Measurements from ENCODE around the gene PANK3. TPM values are rescaled to one million over a fixed set of nuclear protein-coding genes. Genes with fewer than 3 reads are reported as not detected.

Gene PANK3
- total and polyA plus RNA-seq, 10 of the 15 experiments (the other 5 are each of a cell fraction or from before 2014, with no cell fraction given) = 4.7 to 43.7 (median 23.9) TPM

DNA sequence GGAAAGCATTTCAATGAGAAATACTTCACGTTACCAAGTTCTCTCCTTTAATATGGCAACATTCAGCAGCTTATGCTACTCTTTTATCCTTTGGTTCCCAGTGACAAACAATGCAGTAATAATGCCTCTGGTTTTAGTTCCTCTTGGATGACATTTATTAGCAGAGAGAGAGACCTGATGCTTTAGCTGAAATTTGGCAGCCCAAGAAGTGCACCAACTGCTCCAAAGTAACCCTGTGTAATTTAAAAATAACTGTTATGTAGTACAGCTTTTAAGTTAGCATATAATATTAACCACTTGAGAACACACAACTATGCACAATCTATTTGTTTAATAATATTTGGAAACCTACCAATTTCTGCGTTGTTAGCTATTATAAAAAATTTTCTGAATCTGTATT lies 21.8 kb downstream of the PANK3 start:
- H3K27me3 ChIP-seq (replicated peaks in 1 of 2; ENCODE audit: control insufficient read depth in 2 of 2, insufficient read depth in 2 of 2, low read length in 1 of 2) = no peaks in the 10 kb centered on the region
- no peak overlapping the region for H3K4me3 ChIP-seq
- BruUV-seq (replicated peaks) = no TSS peak
- ChIA-PET CTCF (no interaction called here), SMC1A (ENCODE audit: uncharacterized antibody, unreplicated experiment) (interaction anchor here (1.0 to 1.1 kb wide), 2 partner anchors 11 to 20 kb away, joined by 3 to 4 read pairs; no protein-coding TSS in a partner anchor), RAD21 (ENCODE audit: unreplicated experiment) (no interaction called here), POLR2A (interaction anchor here (1.0 kb wide), 1 partner anchor 11 kb away, joined by 3 read pairs; no protein-coding TSS in a partner anchor)
- TF ChIP-seq, protein P1, sequence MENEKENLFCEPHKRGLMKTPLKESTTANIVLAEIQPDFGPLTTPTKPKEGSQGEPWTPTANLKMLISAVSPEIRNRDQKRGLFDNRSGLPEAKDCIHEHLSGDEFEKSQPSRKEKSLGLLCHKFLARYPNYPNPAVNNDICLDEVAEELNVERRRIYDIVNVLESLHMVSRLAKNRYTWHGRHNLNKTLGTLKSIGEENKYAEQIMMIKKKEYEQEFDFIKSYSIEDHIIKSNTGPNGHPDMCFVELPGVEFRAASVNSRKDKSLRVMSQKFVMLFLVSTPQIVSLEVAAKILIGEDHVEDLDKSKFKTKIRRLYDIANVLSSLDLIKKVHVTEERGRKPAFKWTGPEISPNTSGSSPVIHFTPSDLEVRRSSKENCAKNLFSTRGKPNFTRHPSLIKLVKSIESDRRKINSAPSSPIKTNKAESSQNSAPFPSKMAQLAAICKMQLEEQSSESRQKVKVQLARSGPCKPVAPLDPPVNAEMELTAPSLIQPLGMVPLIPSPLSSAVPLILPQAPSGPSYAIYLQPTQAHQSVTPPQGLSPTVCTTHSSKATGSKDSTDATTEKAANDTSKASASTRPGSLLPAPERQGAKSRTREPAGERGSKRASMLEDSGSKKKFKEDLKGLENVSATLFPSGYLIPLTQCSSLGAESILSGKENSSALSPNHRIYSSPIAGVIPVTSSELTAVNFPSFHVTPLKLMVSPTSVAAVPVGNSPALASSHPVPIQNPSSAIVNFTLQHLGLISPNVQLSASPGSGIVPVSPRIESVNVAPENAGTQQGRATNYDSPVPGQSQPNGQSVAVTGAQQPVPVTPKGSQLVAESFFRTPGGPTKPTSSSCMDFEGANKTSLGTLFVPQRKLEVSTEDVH (IDR thresholded peaks at IDR 0.05; ENCODE audit: low read depth, partially characterized antibody) = no peak
- no peaks in the 10 kb centered on the region; the same call in none of the 2 replicates for H3K79me2 ChIP-seq (ENCODE audit: control insufficient read depth, insufficient read depth, low read length)
- H3K4me2 ChIP-seq (ENCODE audit: control insufficient read depth, insufficient read depth) = no peak overlapping the region
- DNase-seq (ENCODE audit: low read depth, low spot score) = no peak
- no peaks in the 10 kb centered on the region for H3K9me3 ChIP-seq (replicated peaks; ENCODE audit: control insufficient read depth, insufficient read depth, low read length)
- intact Hi-C loops (cut with micrococcal nuclease; ENCODE audit: unreplicated experiment) = loop anchor here (5.0 kb wide), 1 partner anchor 50 kb away; no protein-coding TSS in a partner anchor
- WGBS (ENCODE audit: insufficient coverage, insufficient replicate concordance, low lambda C conversion rate, missing lambda C conversion rate) = 97% methylated on average over 2 of the region's 2 CpGs
- H3K4me1 ChIP-seq (ENCODE audit: control insufficient read depth, insufficient read depth, low read length) = no peaks in the 10 kb centered on the region
- FAIRE-seq = no peak
- in situ Hi-C loops (cut with MboI) = no loop called here
- no peaks in the 10 kb centered on the region for H4K20me1 ChIP-seq (ENCODE audit: control insufficient read depth, insufficient read depth)
- no peak for ATAC-seq
- no peak overlapping the region for H3K27ac ChIP-seq (ENCODE audit: control insufficient read depth, insufficient read depth)
- H2AFZ ChIP-seq (ENCODE audit: control insufficient read depth, low read depth, low read length) = no peak overlapping the region
- peaks cover 0 to 45% of the 10 kb centered on the region in 2 experiments for H3K36me3 ChIP-seq (ENCODE audit: control insufficient read depth in 2 of 2, insufficient read depth in 2 of 2, low read length in 1 of 2)
- no peak overlapping the region for H3K9ac ChIP-seq (ENCODE audit: control insufficient read depth, insufficient read depth, low read length)

- ChIA-PET RAD21 (ENCODE audit: unreplicated experiment) (no interaction called here), POLR2A (interaction anchor here (0.5 to 0.6 kb wide), 2 partner anchors 44 to 143 kb away, joined by 3 to 5 read pairs; no protein-coding TSS in a partner anchor), SMC1A (ENCODE audit: uncharacterized antibody, unreplicated experiment) (interaction anchor here (1.0 to 1.1 kb wide), 2 partner anchors 22 to 30 kb away, joined by 3 to 5 read pairs; no protein-coding TSS in a partner anchor), CTCF (interaction anchor here (0.5 kb wide), 1 partner anchor 254 kb away, joined by 3 read pairs; no protein-coding TSS in a partner anchor)
- 100% methylated on average over 2 of the region's 2 CpGs for WGBS (ENCODE audit: insufficient coverage, insufficient replicate concordance, low lambda C conversion rate, missing lambda C conversion rate)
- in situ Hi-C loops (cut with MboI) (no loop called here), intact Hi-C loops (cut with micrococcal nuclease; ENCODE audit: unreplicated experiment) (no loop called here)
- no peaks in the 10 kb centered on the region for H3K27me3 ChIP-seq (replicated peaks in 1 of 2; ENCODE audit: control insufficient read depth in 2 of 2, insufficient read depth in 2 of 2, low read length in 1 of 2)
- FAIRE-seq (no peak), DNase-seq (ENCODE audit: low read depth, low spot score) (no peak), ATAC-seq (no peak; the same call in 2 of the 3 replicates)
- H3K4me3 ChIP-seq = no peak overlapping the region
- H4K20me1 ChIP-seq (ENCODE audit: control insufficient read depth, insufficient read depth) = no peaks in the 10 kb centered on the region
- no peaks in the 10 kb centered on the region for H3K4me1 ChIP-seq (ENCODE audit: control insufficient read depth, insufficient read depth, low read length)
- no peak overlapping the region for H2AFZ ChIP-seq (ENCODE audit: control insufficient read depth, low read depth, low read length)
- no TSS peak for BruUV-seq (replicated peaks)
- no peak overlapping the region for H3K9ac ChIP-seq (ENCODE audit: control insufficient read depth, insufficient read depth, low read length)
- no peaks in the 10 kb centered on the region for H3K9me3 ChIP-seq (replicated peaks; ENCODE audit: control insufficient read depth, insufficient read depth, low read length)
- no peak overlapping the region for H3K27ac ChIP-seq (ENCODE audit: control insufficient read depth, insufficient read depth)
- peaks cover 0 to 31% of the 10 kb centered on the region in 2 experiments for H3K36me3 ChIP-seq (ENCODE audit: control insufficient read depth in 2 of 2, insufficient read depth in 2 of 2, low read length in 1 of 2)
- H3K4me2 ChIP-seq (ENCODE audit: control insufficient read depth, insufficient read depth) = no peak overlapping the region
- H3K79me2 ChIP-seq (ENCODE audit: control insufficient read depth, insufficient read depth, low read length) = no peaks in the 10 kb centered on the region
- TF ChIP-seq NR2C1 (IDR thresholded peaks at IDR 0.05) = no peak
- no peak for TF ChIP-seq ZNF687 (IDR thresholded peaks at IDR 0.05)
- TF ChIP-seq NFXL1 (IDR thresholded peaks at IDR 0.05; ENCODE audit: borderline replicate concordance) = no peak
- TF ChIP-seq NR2F1 (conservative IDR thresholded peaks at IDR 0.05) = no peak
- TF ChIP-seq, protein P2, sequence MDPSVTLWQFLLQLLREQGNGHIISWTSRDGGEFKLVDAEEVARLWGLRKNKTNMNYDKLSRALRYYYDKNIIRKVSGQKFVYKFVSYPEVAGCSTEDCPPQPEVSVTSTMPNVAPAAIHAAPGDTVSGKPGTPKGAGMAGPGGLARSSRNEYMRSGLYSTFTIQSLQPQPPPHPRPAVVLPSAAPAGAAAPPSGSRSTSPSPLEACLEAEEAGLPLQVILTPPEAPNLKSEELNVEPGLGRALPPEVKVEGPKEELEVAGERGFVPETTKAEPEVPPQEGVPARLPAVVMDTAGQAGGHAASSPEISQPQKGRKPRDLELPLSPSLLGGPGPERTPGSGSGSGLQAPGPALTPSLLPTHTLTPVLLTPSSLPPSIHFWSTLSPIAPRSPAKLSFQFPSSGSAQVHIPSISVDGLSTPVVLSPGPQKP (IDR thresholded peaks at IDR 0.05; ENCODE audit: low read depth, low read length) = no peak
- TF ChIP-seq SREBF1 (IDR thresholded peaks at IDR 0.05; ENCODE audit: low read length) = no peak
Measured at GRCh38 chr5:168553377-168554130, 25.6 kb downstream of the PANK3 start.
